Stimulated activated CD4-positive, alpha-beta T cell treated with anti-CD3 and anti-CD28 coated beads, Interleukin-12 subunit alpha, Interleukin-12 subunit beta, amount 100 ng/mL, for 4 hours (primary cell): ENCODE data around the gene GZMH.
"Not testable (repeated sequence)": the region's sequence is repeated elsewhere in the genome, so short reads cannot be mapped to it uniquely, and the experiment has no call there.

Experiments used
- DNase-seq: peaks from one replicate; pipeline ENCODE4 v3.0.0-alpha.2; 2020

Gene GZMH

DNA sequence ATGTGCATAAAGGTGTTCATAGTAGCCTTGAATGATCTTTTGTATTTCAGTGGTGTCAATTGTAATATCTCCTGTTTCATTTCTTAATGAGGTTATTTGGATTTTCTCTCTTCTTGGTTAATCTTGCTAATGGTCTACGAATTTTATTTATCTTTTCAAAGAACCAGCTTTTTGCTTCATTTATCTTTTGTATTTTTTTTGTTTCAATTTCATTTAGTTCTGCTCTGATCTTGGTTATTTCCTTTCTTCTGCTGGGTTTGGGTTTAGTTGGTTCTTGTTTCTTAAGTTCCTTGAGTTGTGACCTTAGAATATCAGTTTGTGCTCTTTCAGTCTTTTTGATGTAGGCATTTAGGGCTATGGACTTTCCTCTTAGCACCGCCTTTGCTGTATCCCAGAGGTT is 18.5 kb downstream of the GZMH start:
- not testable (repeated sequence) for DNase-seq

DNA sequence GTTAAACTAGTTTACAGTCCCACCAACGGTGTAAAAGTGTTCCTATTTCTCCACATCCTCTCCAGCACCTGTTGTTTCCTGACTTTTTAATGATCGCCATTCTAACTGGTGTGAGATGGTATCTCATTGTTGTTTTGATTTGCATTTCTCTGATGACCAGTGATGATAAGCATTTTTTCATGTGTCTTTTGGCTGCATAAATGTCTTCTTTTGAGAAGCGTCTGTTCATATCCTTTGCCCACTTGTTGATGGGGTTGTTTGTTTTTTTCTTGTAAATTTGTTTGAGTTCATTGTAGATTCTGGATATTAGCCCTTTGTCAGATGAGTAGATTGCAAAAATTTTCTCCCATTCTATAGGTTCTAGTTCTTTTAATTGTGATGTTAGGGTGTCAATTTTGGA is 25.1 kb downstream of the GZMH start:
- not testable (repeated sequence) for DNase-seq

DNA sequence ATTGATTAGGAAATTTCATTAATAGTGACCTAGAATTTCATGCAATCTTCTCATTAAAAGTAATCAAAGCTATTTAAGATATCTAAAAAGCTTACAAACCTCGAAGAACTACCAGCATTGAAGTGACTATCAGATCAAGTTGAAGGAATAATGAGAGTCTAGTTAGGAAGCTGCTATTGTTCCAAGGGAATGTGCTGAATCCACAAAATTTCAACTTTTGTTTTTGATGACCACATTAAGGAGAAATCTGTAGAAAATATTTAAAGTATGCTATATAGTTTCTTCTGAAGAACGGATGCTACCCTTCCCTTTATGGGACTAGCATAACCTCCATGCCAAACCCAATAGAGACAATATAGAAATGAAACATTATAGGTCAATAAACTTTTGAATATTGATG is 30.9 kb downstream of the GZMH start:
- DNase-seq: no peak

- DNase-seq: no peak
Measured at GRCh38 chr14:24576771-24577170, 32.7 kb downstream of the GZMH start.

DNA sequence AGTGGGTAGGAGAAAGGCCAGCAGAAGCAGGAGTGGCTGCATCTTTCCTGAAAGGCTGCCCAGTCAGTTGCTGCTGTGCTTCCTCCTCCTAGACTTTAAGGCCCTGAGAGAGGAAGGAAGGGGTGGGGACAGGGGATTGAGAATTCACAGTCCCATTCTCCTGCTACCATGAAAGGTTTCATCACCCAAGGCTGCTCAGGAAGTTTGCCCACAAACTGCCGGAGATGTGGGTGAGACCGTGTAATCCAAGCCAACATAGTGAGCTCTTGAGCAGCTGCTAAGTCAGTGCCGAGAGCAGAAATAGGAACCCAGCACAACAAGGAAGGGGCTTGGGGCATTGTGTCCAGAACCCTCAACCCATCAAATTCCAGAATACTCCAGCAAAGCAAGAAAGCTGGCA is 33.3 kb downstream of the GZMH start, which contains the start of gene CTSG:
Gene CTSG (minus strand): TSS at position 69 of the 400 bp plus-strand sequence. CDS start 27 bp downstream, at position 42.
- no peak for DNase-seq

DNA sequence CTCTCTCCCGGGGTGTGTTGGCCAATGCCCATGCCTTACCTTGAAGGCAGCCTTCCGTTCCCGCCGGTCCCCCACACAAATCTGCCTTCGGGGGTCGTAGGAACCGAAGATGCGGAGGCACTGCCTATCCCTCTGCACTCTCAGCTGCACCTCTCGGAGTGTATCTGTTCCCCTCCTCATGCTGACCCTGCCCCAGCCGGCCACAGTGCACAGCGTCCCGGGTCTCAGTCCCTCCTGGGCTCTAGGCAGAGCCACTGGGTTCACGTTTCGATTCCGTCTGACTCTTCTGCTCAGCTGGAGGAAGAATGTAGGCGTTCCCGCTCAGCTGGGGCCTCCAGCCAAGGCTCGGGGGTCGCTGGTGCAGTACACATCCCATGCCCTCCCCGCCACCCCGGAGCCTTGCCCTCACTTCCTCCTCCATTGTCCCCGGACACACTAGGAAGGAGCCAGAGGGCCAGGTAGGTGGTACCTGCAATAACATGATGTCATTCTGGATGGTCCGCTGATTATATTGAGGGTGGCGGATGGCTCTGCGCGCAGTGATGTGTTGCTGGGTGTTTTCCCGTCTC is 35.2 kb downstream of the GZMH start:
- no peak for DNase-seq

GRCh38 chr14:24566318-24566717 is 43.2 kb downstream of the GZMH start:
- DNase-seq: no peak

GRCh38 chr14:24565766-24566165 is 43.7 kb downstream of the GZMH start:
- DNase-seq: no peak

DNA sequence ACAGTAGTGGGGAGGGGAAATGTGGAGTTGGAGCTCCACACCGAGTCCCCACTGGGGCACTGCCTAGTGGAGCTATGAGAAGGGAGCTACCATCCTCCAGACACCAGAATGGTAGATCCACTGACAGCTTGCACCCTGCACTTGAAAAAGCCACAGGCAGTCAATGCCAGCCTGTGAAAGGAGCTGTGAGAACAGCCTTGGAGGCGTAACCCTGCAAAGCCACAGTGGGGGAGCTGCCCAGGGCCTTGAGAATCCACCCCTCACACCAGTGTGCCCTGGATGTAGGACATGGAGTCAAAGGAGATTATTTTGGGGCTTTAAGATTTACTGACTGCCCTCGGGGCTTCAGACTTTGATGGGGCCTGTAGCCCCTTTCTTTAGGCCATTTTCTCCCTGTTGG is 46.0 kb downstream of the GZMH start:
- no peak for DNase-seq

- no peak for DNase-seq
Measured at GRCh38 chr14:24556756-24557155, 52.7 kb downstream of the GZMH start.
